ENCODE data around the gene SLC51B.
A peak's percentile ranks its signal among the peaks of the same experiment; 100 is the strongest.
"Not testable (repeated sequence)": the region's sequence is repeated elsewhere in the genome, so short reads cannot be mapped to it uniquely, and the experiment has no call there.

Gene SLC51B

GRCh38 chr15:65099336-65099735 lies 54.1 kb downstream of the SLC51B start:
- no peak overlapping the region for H3K9ac ChIP-seq
- H3K4me2 ChIP-seq, result no peak overlapping the region
- no peak overlapping the region for H3K4me3 ChIP-seq (IDR thresholded peaks at IDR 0.05; ENCODE audit: insufficient read depth, low read depth, low read length)
- H4K20me1 ChIP-seq (ENCODE audit: insufficient read depth), result no peaks in the 10 kb centered on the region
- no peak overlapping the region for H3K27ac ChIP-seq
- TF ChIP-seq CTCF (conservative IDR thresholded peaks at IDR 0.05; ENCODE audit: low read depth, low read length), result no peak
- H3K36me3 ChIP-seq (ENCODE audit: insufficient read depth), result no peaks in the 10 kb centered on the region
- no peaks in the 10 kb centered on the region for H3K79me2 ChIP-seq (ENCODE audit: insufficient read depth, low read depth)
- no peaks in the 10 kb centered on the region for H3K4me1 ChIP-seq (ENCODE audit: low read depth, poor library complexity, severe bottlenecking)
- H3K27me3 ChIP-seq (ENCODE audit: insufficient read depth, low read depth), result no peaks in the 10 kb centered on the region
- no peak overlapping the region for H2AFZ ChIP-seq (ENCODE audit: low read depth)

GRCh38 chr15:65099801-65100200 lies 54.6 kb downstream of the SLC51B start:
- H3K36me3 ChIP-seq (ENCODE audit: insufficient read depth); H3K4me1 ChIP-seq (ENCODE audit: low read depth, poor library complexity, severe bottlenecking); H3K4me2 ChIP-seq; H3K27ac ChIP-seq; H3K9ac ChIP-seq; H3K4me3 ChIP-seq (IDR thresholded peaks at IDR 0.05; ENCODE audit: insufficient read depth, low read depth, low read length); H3K27me3 ChIP-seq (ENCODE audit: insufficient read depth, low read depth); H2AFZ ChIP-seq (ENCODE audit: low read depth); H3K79me2 ChIP-seq (ENCODE audit: insufficient read depth, low read depth); H4K20me1 ChIP-seq (ENCODE audit: insufficient read depth): not testable (repeated sequence)

- Histone ChIP-seq H4K20me1 (ENCODE audit: insufficient read depth) (no peaks in the 10 kb centered on the region), H3K4me3 (IDR thresholded peaks at IDR 0.05; ENCODE audit: insufficient read depth, low read depth, low read length) (no peak overlapping the region), H3K9ac (no peak overlapping the region), H3K36me3 (ENCODE audit: insufficient read depth) (no peaks in the 10 kb centered on the region), H3K79me2 (ENCODE audit: insufficient read depth, low read depth) (no peaks in the 10 kb centered on the region), H3K4me2 (no peak overlapping the region), H3K27me3 (ENCODE audit: insufficient read depth, low read depth) (no peaks in the 10 kb centered on the region), H3K4me1 (ENCODE audit: low read depth, poor library complexity, severe bottlenecking) (no peaks in the 10 kb centered on the region), H2AFZ (ENCODE audit: low read depth) (no peak overlapping the region), H3K27ac (no peak overlapping the region)
- no peak for TF ChIP-seq CTCF (conservative IDR thresholded peaks at IDR 0.05; ENCODE audit: low read depth, low read length)
These were observed 55.3 kb downstream of the SLC51B start for GRCh38 chr15:65100442-65100841.

- H3K9ac ChIP-seq, result no peak overlapping the region
- H2AFZ ChIP-seq (ENCODE audit: low read depth), result no peak overlapping the region
- no peak overlapping the region for H3K27ac ChIP-seq
- H3K79me2 ChIP-seq (ENCODE audit: insufficient read depth, low read depth), result no peaks in the 10 kb centered on the region
- no peaks in the 10 kb centered on the region for H3K27me3 ChIP-seq (ENCODE audit: insufficient read depth, low read depth)
- no peaks in the 10 kb centered on the region for H3K36me3 ChIP-seq (ENCODE audit: insufficient read depth)
- no peak overlapping the region for H3K4me3 ChIP-seq (IDR thresholded peaks at IDR 0.05; ENCODE audit: insufficient read depth, low read depth, low read length)
- no peak overlapping the region for H3K4me2 ChIP-seq
- no peaks in the 10 kb centered on the region for H4K20me1 ChIP-seq (ENCODE audit: insufficient read depth)
- H3K4me1 ChIP-seq (ENCODE audit: low read depth, poor library complexity, severe bottlenecking), result no peaks in the 10 kb centered on the region
- peak; percentile 74 for TF ChIP-seq CTCF (conservative IDR thresholded peaks at IDR 0.05; ENCODE audit: low read depth, low read length)
These were observed 56.3 kb downstream of the SLC51B start for GRCh38 chr15:65101411-65101890.

GRCh38 chr15:65101891-65102708 lies 56.9 kb downstream of the SLC51B start:
- no peak overlapping the region for H2AFZ ChIP-seq (ENCODE audit: low read depth)
- 0 out of 2 replicates have a peak, but pooled peaks have one; percentile 13 for TF ChIP-seq CTCF (conservative IDR thresholded peaks at IDR 0.05; ENCODE audit: low read depth, low read length)
- no peak overlapping the region for H3K9ac ChIP-seq
- H3K4me1 ChIP-seq (ENCODE audit: low read depth, poor library complexity, severe bottlenecking), result no peaks in the 10 kb centered on the region
- H4K20me1 ChIP-seq (ENCODE audit: insufficient read depth), result no peaks in the 10 kb centered on the region
- H3K4me3 ChIP-seq (IDR thresholded peaks at IDR 0.05; ENCODE audit: insufficient read depth, low read depth, low read length), result no peak overlapping the region
- no peaks in the 10 kb centered on the region for H3K36me3 ChIP-seq (ENCODE audit: insufficient read depth)
- no peaks in the 10 kb centered on the region for H3K27me3 ChIP-seq (ENCODE audit: insufficient read depth, low read depth)
- no peak overlapping the region for H3K27ac ChIP-seq
- no peak overlapping the region for H3K4me2 ChIP-seq
- no peaks in the 10 kb centered on the region for H3K79me2 ChIP-seq (ENCODE audit: insufficient read depth, low read depth)
